ENCODE data around the gene FADS3.

The FADS3 gene

DNA sequence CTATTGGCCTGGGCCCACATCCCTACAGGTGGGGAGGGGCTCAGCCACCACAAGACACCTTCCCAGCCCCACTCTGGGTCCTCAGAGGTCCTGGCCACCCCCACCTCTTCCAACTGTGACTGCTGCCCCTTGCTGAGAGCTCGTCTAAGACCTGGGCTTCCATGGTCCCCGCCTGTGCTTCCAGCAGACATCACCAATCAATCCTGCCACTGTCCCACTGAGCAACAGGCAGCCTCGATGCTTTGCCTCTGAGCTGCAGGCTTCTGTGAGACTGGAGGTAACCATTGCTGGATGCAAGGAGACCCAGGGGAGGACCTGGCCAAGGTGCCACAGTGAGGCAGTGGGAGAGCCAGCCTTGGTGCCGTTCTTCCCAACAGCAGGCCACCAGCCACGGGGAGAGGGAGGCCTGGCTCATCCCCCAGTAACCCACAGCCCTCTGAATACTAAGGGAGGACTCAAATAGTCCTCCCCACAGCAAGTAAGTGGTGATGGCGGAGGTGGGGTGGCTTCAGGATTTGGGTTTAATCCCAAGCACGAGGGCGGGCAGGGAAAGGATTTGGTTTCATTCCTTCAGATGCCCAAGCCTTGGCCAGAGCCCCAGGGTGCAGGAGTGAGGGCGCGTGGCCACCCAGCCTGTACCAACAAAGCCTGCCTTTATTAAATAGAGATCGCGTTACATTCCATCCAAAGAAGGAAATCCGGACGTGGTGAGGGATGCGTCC lies 5.5 kb upstream of the FADS3 start:
- Histone ChIP-seq H3K4me1 (ENCODE audit: control insufficient read depth, insufficient read depth, low read length, poor library complexity, severe bottlenecking) (peaks cover 6% of the 10 kb centered on the region), H3K9me3 (ENCODE audit: control insufficient read depth, low read length) (no peaks in the 10 kb centered on the region), H3K27ac (ENCODE audit: low read depth, low read length, severe bottlenecking) (no peak overlapping the region), H3K4me3 (ENCODE audit: extremely low read depth, insufficient read depth, low read length, poor library complexity, severe bottlenecking) (no peak overlapping the region), H3K36me3 (ENCODE audit: control insufficient read depth, insufficient read depth, low read length) (no peaks in the 10 kb centered on the region)
- 87 to 90% methylated on average over 13 to 14 of the region's 15 CpGs for WGBS, 2 experiments (ENCODE audit: insufficient coverage in 2 of 2)

DNA sequence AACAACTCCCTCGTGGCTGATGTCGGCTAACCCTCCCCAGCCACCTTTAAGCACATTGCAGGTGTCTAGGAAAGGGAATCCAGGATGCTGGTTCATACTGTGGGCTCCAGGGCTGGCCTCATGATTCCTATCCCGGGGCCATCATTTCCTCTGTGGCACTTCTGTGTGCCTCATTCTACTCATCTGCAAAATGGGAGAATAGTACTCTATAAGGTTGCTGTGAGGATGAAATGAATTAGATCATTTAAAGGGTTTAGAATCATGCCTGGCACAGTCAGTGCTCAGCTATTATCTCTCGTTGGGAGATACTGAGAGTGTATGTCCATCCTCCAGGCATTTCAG lies 4.3 kb upstream of the FADS3 start:
- no peak overlapping the region for H3K4me3 ChIP-seq (ENCODE audit: extremely low read depth, insufficient read depth, low read length, poor library complexity, severe bottlenecking)
- WGBS, 2 experiments (ENCODE audit: insufficient coverage in 2 of 2): 84 to 96% methylated on average over 3 to 4 of the region's 4 CpGs
- no peak overlapping the region for H3K27ac ChIP-seq (ENCODE audit: low read depth, low read length, severe bottlenecking)
- H3K4me1 ChIP-seq (ENCODE audit: control insufficient read depth, insufficient read depth, low read length, poor library complexity, severe bottlenecking): peaks cover 7% of the 10 kb centered on the region
- H3K9me3 ChIP-seq (ENCODE audit: control insufficient read depth, low read length): no peaks in the 10 kb centered on the region
- H3K36me3 ChIP-seq (ENCODE audit: control insufficient read depth, insufficient read depth, low read length): no peaks in the 10 kb centered on the region

DNA sequence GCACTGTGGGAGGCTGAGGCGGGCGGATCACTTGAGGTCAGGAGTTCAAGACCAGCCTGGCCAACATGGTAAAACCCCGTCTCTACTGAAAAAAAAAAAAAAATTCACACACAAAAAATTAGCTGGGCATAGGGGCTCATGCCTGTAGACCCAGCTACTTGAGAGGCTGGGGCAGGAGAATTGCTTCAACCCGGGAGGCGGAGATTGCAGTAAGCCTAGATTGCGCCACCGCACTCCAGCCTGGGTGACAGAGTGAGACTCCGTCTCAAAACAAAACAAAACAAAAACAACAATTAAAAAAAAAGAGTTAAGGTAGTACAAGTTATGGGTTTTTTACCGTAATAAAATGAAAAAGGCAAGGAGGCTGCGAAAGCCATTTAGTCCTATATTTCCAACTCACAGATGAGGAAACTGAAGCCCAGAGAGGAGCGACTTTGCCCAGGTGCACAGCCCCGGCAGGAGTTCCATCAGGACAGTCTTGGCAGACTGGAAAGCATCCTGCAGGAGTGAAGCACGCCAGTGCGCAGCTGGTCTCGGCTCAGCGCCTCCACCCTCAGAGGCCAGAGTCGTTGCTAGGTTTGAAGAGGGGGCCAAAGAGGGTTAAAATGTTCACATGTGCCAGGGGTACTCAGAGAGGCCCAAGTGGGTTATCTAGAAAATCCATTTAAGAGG lies 3.8 kb upstream of the FADS3 start:
- no peak overlapping the region for H3K4me3 ChIP-seq (ENCODE audit: extremely low read depth, insufficient read depth, low read length, poor library complexity, severe bottlenecking)

DNA sequence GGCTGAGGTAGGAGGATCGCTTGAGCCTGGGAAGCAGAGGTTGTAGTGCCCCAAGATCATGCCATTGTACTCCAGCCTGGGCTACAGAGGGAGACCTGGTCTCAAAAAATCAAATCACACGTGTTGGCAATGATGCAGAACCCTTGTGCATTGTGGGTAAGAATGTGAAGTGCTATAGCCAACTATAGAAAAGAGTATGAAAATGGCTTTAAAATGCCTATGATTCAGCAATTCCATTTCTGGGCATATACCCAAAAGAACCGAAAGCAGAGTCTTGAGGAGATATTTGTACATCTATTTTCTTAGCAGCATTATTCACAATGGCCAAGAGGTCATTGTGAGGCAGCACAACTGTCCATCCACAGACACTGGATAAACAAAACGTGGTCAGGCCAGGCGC lies 2.6 kb upstream of the FADS3 start:
- 84 to 86% methylated on average over 4 to 5 of the region's 5 CpGs for WGBS, 2 experiments (ENCODE audit: insufficient coverage in 2 of 2)
- Histone ChIP-seq H3K36me3 (ENCODE audit: control insufficient read depth, insufficient read depth, low read length) (no peaks in the 10 kb centered on the region), H3K27ac (ENCODE audit: low read depth, low read length, severe bottlenecking) (no peak overlapping the region), H3K4me3 (ENCODE audit: extremely low read depth, insufficient read depth, low read length, poor library complexity, severe bottlenecking) (no peak overlapping the region), H3K9me3 (ENCODE audit: control insufficient read depth, low read length) (no peaks in the 10 kb centered on the region), H3K4me1 (ENCODE audit: control insufficient read depth, insufficient read depth, low read length, poor library complexity, severe bottlenecking) (peaks cover 15% of the 10 kb centered on the region)

More for the DNA sequence above, 3.8 kb upstream of the FADS3 start:
- no peaks in the 10 kb centered on the region for H3K9me3 ChIP-seq (ENCODE audit: control insufficient read depth, low read length)
- no peak overlapping the region for H3K27ac ChIP-seq (ENCODE audit: low read depth, low read length, severe bottlenecking)
- H3K4me1 ChIP-seq (ENCODE audit: control insufficient read depth, insufficient read depth, low read length, poor library complexity, severe bottlenecking): peaks cover 11% of the 10 kb centered on the region
- H3K36me3 ChIP-seq (ENCODE audit: control insufficient read depth, insufficient read depth, low read length): no peaks in the 10 kb centered on the region
- 93 to 98% methylated on average over 7 to 9 of the region's 17 CpGs for WGBS, 2 experiments (ENCODE audit: insufficient coverage in 2 of 2)

GRCh38 chr11:61892085-61892370 lies 683 bp upstream of the FADS3 start:
- Histone ChIP-seq H3K4me3 (ENCODE audit: extremely low read depth, insufficient read depth, low read length, poor library complexity, severe bottlenecking) (peak overlapping the region; percentile 57), H3K36me3 (ENCODE audit: control insufficient read depth, insufficient read depth, low read length) (no peaks in the 10 kb centered on the region), H3K9me3 (ENCODE audit: control insufficient read depth, low read length) (peaks cover 2% of the 10 kb centered on the region), H3K4me1 (ENCODE audit: control insufficient read depth, insufficient read depth, low read length, poor library complexity, severe bottlenecking) (peaks cover 19% of the 10 kb centered on the region), H3K27ac (ENCODE audit: low read depth, low read length, severe bottlenecking) (no peak overlapping the region)
- 41 to 47% methylated on average over 9 of the region's 12 CpGs for WGBS, 2 experiments (ENCODE audit: insufficient coverage in 2 of 2)

- Histone ChIP-seq H3K27ac (ENCODE audit: low read depth, low read length, severe bottlenecking) (no peak overlapping the region), H3K36me3 (ENCODE audit: control insufficient read depth, insufficient read depth, low read length) (no peaks in the 10 kb centered on the region), H3K4me3 (ENCODE audit: extremely low read depth, insufficient read depth, low read length, poor library complexity, severe bottlenecking) (peak overlapping the region; percentile 57), H3K9me3 (ENCODE audit: control insufficient read depth, low read length) (peaks cover 5% of the 10 kb centered on the region), H3K4me1 (ENCODE audit: control insufficient read depth, insufficient read depth, low read length, poor library complexity, severe bottlenecking) (peaks cover 19% of the 10 kb centered on the region)
- 0 to 2% methylated on average over 27 to 34 of the region's 38 CpGs for WGBS, 2 experiments (ENCODE audit: insufficient coverage in 2 of 2)
Measured at GRCh38 chr11:61890529-61891330, 615 bp downstream of the FADS3 start.

GRCh38 chr11:61889831-61890230 lies 1.5 kb downstream of the FADS3 start:
- WGBS, 2 experiments (ENCODE audit: insufficient coverage in 2 of 2): 95 to 100% methylated on average over 6 to 7 of the region's 10 CpGs
- H3K4me3 ChIP-seq (ENCODE audit: extremely low read depth, insufficient read depth, low read length, poor library complexity, severe bottlenecking): no peak overlapping the region
- H3K36me3 ChIP-seq (ENCODE audit: control insufficient read depth, insufficient read depth, low read length): no peaks in the 10 kb centered on the region
- peaks cover 19% of the 10 kb centered on the region for H3K4me1 ChIP-seq (ENCODE audit: control insufficient read depth, insufficient read depth, low read length, poor library complexity, severe bottlenecking)
- H3K27ac ChIP-seq (ENCODE audit: low read depth, low read length, severe bottlenecking): no peak overlapping the region
- H3K9me3 ChIP-seq (ENCODE audit: control insufficient read depth, low read length): peaks cover 5% of the 10 kb centered on the region

- peaks cover 19% of the 10 kb centered on the region for H3K4me1 ChIP-seq (ENCODE audit: control insufficient read depth, insufficient read depth, low read length, poor library complexity, severe bottlenecking)
- peaks cover 5% of the 10 kb centered on the region for H3K9me3 ChIP-seq (ENCODE audit: control insufficient read depth, low read length)
- H3K27ac ChIP-seq (ENCODE audit: low read depth, low read length, severe bottlenecking): no peak overlapping the region
- WGBS, 2 experiments (ENCODE audit: insufficient coverage in 2 of 2): 90 to 96% methylated on average over 8 to 12 of the region's 12 CpGs
- no peaks in the 10 kb centered on the region for H3K36me3 ChIP-seq (ENCODE audit: control insufficient read depth, insufficient read depth, low read length)
- no peak overlapping the region for H3K4me3 ChIP-seq (ENCODE audit: extremely low read depth, insufficient read depth, low read length, poor library complexity, severe bottlenecking)
Measured at GRCh38 chr11:61888590-61888989, 2.8 kb downstream of the FADS3 start.

- Histone ChIP-seq H3K27ac (ENCODE audit: low read depth, low read length, severe bottlenecking) (no peak overlapping the region), H3K36me3 (ENCODE audit: control insufficient read depth, insufficient read depth, low read length) (no peaks in the 10 kb centered on the region), H3K4me3 (ENCODE audit: extremely low read depth, insufficient read depth, low read length, poor library complexity, severe bottlenecking) (no peak overlapping the region), H3K9me3 (ENCODE audit: control insufficient read depth, low read length) (peaks cover 5% of the 10 kb centered on the region), H3K4me1 (ENCODE audit: control insufficient read depth, insufficient read depth, low read length, poor library complexity, severe bottlenecking) (peaks cover 19% of the 10 kb centered on the region)
- WGBS, 2 experiments (ENCODE audit: insufficient coverage in 2 of 2): 88 to 90% methylated on average over 6 to 7 of the region's 7 CpGs
Measured at GRCh38 chr11:61887839-61888494, 3.4 kb downstream of the FADS3 start.

DNA sequence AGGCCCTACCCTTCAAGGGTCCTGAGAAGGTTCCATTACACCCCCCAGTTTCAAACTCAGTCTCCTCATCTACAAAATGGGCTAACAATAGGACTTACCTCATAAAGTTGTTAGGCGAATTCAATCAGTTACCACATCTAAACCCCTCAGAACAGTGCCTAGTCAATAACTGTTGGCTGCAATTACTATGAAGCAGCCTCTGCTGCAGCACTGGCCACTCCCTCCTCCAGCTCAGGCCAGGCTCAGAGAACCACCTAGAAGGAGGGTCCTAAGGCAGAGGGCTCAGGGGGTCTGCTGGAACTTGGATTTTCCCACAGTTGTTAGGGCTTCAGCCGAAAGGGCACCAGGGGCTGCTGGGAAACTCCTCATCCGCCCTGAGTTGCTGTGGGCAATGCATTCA lies 4.7 kb downstream of the FADS3 start:
- WGBS, 2 experiments (ENCODE audit: insufficient coverage in 2 of 2): 97% methylated on average over 3 of the region's 3 CpGs
- no peak overlapping the region for H3K27ac ChIP-seq (ENCODE audit: low read depth, low read length, severe bottlenecking)
- H3K36me3 ChIP-seq (ENCODE audit: control insufficient read depth, insufficient read depth, low read length): no peaks in the 10 kb centered on the region
- H3K9me3 ChIP-seq (ENCODE audit: control insufficient read depth, low read length): peaks cover 5% of the 10 kb centered on the region
- H3K4me1 ChIP-seq (ENCODE audit: control insufficient read depth, insufficient read depth, low read length, poor library complexity, severe bottlenecking): peaks cover 21% of the 10 kb centered on the region
- H3K4me3 ChIP-seq (ENCODE audit: extremely low read depth, insufficient read depth, low read length, poor library complexity, severe bottlenecking): no peak overlapping the region

Data from mesodermal cell (in vitro differentiated cells).